ENCODE data around the gene OR51I2. TPM values are rescaled to one million over a fixed set of nuclear protein-coding genes. Genes with fewer than 3 reads are reported as not detected.

OR51I2 gene
- total and polyA plus RNA-seq, 10 donors, result not detected

DNA sequence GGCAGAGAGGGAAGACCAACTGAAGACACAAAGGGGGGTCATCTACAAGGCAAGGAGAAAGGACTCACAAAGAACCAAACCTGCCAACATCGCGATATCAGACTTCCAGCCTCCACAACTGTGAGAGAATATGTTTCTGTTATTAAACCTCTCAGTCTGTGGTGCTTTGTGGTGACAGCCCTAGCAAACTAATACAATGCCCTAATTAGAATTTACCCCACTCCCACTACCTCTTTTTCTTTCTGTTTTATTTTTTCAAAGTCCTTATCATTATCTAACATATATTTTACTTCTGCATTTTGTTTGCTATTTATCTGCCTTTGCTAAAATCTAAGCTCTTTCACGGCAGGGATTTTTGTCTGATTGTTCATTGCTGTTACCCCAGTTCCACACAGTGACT lies 36.9 kb downstream of the OR51I2 start:
- intact Hi-C loops (cut with DNase I; ENCODE audit: low total_unique reads), result no loop called here
- H3K4me1 ChIP-seq, result no peaks in the 10 kb centered on the region
- WGBS, 5 donors, result 57 to 79% (median 69%) methylated on average over 3 of the region's 3 CpGs
- H3K9me3 ChIP-seq, result no peaks in the 10 kb centered on the region
- no peak overlapping the region for H3K27ac ChIP-seq
- DNase-seq, result no peak
- no peak overlapping the region for H3K4me3 ChIP-seq
- no peaks in the 10 kb centered on the region for H3K27me3 ChIP-seq (replicated peaks in 1 of 7)
- H3K36me3 ChIP-seq, result no peaks in the 10 kb centered on the region
- TF ChIP-seq POLR2A (IDR thresholded peaks at IDR 0.05), result no peak
- no peak for TF ChIP-seq POLR2AphosphoS5 (IDR thresholded peaks at IDR 0.05)
- TF ChIP-seq, protein P1, sequence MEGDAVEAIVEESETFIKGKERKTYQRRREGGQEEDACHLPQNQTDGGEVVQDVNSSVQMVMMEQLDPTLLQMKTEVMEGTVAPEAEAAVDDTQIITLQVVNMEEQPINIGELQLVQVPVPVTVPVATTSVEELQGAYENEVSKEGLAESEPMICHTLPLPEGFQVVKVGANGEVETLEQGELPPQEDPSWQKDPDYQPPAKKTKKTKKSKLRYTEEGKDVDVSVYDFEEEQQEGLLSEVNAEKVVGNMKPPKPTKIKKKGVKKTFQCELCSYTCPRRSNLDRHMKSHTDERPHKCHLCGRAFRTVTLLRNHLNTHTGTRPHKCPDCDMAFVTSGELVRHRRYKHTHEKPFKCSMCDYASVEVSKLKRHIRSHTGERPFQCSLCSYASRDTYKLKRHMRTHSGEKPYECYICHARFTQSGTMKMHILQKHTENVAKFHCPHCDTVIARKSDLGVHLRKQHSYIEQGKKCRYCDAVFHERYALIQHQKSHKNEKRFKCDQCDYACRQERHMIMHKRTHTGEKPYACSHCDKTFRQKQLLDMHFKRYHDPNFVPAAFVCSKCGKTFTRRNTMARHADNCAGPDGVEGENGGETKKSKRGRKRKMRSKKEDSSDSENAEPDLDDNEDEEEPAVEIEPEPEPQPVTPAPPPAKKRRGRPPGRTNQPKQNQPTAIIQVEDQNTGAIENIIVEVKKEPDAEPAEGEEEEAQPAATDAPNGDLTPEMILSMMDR (IDR thresholded peaks at IDR 0.05 in 8 of 11, conservative IDR thresholded peaks at IDR 0.05 in 3 of 11), result no peak

DNA sequence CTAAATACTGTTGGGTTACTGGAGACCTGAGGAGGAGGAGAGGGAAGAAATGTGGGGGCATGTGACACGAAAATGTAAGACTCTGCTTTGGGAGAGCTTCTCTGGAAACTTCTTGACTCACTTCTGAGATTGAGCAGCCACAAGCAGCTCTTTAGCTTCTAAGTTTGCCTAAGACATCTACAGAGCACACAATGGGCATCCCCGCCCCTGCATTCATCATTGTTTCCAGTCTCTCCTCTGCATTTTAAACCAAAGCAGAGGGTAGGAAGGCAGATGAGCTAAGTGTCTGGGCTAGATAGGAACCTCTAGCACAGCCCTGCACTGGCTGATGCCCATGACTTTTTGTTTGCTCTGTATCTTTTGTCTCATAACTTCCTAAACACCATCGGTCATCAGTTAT lies 37.3 kb downstream of the OR51I2 start:
- Histone ChIP-seq H3K27me3 (replicated peaks in 1 of 7) (no peaks in the 10 kb centered on the region), H3K4me3 (no peak overlapping the region), H3K27ac (no peak overlapping the region), H3K4me1 (no peaks in the 10 kb centered on the region), H3K36me3 (no peaks in the 10 kb centered on the region), H3K9me3 (no peaks in the 10 kb centered on the region)
- intact Hi-C loops (cut with DNase I; ENCODE audit: low total_unique reads), result no loop called here
- WGBS, 5 donors, result 64 to 83% (median 70%) methylated on average over 3 of the region's 3 CpGs
- no peak for DNase-seq
- TF ChIP-seq POLR2A (IDR thresholded peaks at IDR 0.05) (no peak), POLR2AphosphoS5 (IDR thresholded peaks at IDR 0.05) (no peak)
- TF ChIP-seq, protein P1 (IDR thresholded peaks at IDR 0.05 in 8 of 11, conservative IDR thresholded peaks at IDR 0.05 in 3 of 11), result no peak

DNA sequence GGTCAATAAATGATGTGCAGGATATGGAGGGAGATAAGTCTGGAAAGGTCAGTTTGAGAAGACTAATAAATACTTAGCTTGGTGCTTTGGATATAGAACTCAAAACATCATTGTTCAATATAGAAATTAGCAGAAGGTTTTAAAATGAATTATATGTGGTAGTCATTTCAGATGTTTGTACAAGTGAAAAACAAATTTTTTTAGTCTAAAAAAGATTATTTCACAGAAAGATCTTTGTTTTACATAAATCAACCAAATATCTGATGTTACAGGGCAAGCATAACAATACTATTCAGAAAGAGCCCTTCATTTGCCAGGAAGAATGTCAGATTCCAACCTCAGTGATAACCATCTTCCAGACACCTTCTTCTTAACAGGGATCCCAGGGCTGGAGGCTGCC lies 39.3 kb downstream of the OR51I2 start, which contains the start of gene OR52D1:
Gene OR52D1 (plus strand): TSS at position 301 of the 400 bp plus-strand sequence. CDS start 22 bp downstream, at position 323.
- intact Hi-C loops (cut with DNase I; ENCODE audit: low total_unique reads), result no loop called here
- DNase-seq, result no peak
- Histone ChIP-seq H3K4me1 (no peaks in the 10 kb centered on the region), H3K9me3 (no peaks in the 10 kb centered on the region), H3K36me3 (no peaks in the 10 kb centered on the region), H3K27ac (no peak within 1 kb of the TSS), H3K27me3 (replicated peaks in 1 of 7) (no peaks in the 10 kb centered on the region), H3K4me3 (no peak within 1 kb of the TSS)
- TF ChIP-seq POLR2A (IDR thresholded peaks at IDR 0.05) (no peak), POLR2AphosphoS5 (IDR thresholded peaks at IDR 0.05) (no peak)
- TF ChIP-seq, protein P1 (IDR thresholded peaks at IDR 0.05 in 8 of 11, conservative IDR thresholded peaks at IDR 0.05 in 3 of 11), result no peak

DNA sequence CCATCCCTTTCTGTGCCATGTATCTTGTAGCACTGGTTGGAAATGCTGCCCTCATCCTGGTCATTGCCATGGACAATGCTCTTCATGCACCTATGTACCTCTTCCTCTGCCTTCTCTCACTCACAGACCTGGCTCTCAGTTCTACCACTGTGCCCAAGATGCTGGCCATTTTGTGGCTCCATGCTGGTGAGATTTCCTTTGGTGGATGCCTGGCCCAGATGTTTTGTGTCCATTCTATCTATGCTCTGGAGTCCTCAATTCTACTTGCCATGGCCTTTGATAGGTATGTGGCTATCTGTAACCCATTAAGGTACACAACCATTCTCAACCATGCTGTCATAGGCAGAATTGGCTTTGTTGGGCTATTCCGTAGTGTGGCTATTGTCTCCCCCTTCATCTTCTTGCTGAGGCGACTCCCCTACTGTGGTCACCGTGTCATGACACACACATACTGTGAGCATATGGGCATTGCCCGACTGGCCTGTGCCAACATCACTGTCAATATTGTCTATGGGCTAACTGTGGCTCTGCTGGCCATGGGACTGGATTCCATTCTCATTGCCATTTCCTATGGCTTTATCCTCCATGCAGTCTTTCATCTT lies 39.8 kb downstream of the OR51I2 start:
- no peaks in the 10 kb centered on the region for H3K36me3 ChIP-seq
- TF ChIP-seq, protein P1 (IDR thresholded peaks at IDR 0.05 in 8 of 11, conservative IDR thresholded peaks at IDR 0.05 in 3 of 11), result no peak
- TF ChIP-seq POLR2AphosphoS5 (IDR thresholded peaks at IDR 0.05) (no peak), POLR2A (IDR thresholded peaks at IDR 0.05) (no peak)
- H3K9me3 ChIP-seq, result no peaks in the 10 kb centered on the region
- no peak overlapping the region for H3K4me3 ChIP-seq
- H3K27me3 ChIP-seq (replicated peaks in 1 of 7), result no peaks in the 10 kb centered on the region
- DNase-seq, result no peak
- intact Hi-C loops (cut with DNase I; ENCODE audit: low total_unique reads), result no loop called here
- H3K27ac ChIP-seq, result no peak overlapping the region
- H3K4me1 ChIP-seq, result no peaks in the 10 kb centered on the region
- WGBS, 5 donors, result 83 to 97% (median 97%) methylated on average over 4 of the region's 4 CpGs

All from spleen (tissue), 11 donors.